ENCODE results near the gene TTC9C.
"Not testable (repeated sequence)": the region's sequence is repeated elsewhere in the genome, so short reads cannot be mapped to it uniquely, and the experiment has no call there.

The TTC9C gene, protein sequence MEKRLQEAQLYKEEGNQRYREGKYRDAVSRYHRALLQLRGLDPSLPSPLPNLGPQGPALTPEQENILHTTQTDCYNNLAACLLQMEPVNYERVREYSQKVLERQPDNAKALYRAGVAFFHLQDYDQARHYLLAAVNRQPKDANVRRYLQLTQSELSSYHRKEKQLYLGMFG

DNA sequence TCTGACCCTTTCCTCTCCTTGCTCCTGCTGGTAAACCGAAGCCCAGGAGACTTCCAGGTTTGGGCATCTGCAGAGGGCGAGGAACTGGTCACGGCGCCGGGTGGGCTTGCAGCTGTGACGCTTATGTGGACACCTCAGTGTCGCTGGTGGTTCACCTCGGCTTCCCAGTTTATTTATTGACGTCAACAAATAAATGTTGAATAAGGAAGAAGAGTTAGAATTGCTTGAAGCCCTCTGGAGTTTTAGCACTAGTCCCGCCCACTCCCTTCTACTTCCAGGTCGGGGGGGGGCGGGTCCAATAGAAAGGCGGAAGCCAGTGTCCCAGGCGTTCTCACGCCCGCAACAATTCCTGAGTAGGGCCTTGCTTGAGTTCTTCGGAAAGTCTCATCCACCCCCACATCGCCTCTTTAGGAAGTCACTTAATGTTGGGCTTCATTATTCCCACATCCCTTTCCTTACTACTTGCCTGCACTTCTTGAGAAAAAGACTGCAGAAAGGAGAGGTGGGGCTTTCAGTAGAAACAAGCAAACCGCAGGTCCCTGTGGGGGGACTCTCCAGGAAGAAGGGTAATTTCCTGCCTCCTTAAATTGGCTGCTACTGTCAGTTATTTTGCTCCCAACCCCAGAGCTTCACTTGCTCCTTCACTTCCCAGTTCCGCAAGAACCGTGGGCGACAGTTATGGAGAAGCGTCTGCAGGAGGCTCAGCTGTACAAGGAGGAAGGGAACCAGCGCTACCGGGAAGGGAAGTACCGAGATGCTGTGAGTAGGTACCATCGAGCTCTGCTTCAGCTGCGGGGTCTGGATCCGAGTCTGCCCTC, at the start of gene TTC9C:
TTC9C (plus strand) TSS at position 316 of the 818 bp plus-strand sequence; CDS start at position 679, 363 bp downstream.
- DNase-seq = peak; percentile 78

DNA sequence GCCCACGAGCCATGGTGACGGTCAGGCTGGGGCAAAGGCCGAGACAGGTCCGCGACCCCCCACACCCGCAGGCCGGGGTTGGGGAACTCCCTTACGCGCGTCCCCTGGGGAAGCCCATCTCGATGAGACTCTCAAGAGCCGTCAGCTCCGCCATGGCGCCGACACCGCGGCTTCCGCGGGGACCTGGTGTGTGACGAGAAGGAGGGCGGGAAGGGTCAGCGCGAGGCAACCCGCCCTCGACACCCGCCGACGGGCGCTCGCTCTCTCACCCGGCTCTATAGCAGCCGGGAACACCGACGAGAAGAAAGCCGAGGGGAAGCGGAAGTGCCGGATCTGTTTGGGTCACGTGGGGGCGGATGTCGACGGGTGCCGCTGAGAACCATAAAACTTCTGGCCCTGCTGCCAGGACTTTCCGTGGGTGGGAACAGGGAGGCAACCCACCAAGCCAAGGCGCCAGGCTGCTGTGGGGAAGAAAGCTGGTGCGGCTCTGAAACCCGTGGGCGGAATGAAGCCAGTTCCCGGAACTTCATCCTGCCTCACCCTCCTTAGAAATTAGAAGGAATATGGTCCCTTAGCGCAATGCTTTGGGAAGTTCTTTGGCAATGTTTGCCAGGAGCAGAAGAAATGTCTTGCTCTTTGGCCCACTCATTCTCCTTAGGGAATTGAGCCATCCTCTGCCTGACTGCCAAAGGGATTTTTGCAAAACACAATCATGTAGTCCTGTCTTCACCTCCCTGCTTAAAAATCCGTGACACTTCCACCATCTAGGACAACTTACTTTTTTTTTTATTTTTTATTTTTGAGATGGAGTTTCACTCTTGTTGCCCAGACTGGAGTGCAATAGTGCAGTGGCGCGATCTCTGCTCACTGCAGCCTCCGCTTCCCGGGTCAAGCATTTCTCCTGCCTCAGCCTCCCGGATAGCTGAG, 49.3 kb upstream of the TTC9C start, which contains the start of gene UBXN1:
UBXN1 (minus strand) TSS at position 304 of the 927 bp plus-strand sequence; CDS start at position 154, 150 bp downstream.
- DNase-seq = peak; percentile 75

DNA sequence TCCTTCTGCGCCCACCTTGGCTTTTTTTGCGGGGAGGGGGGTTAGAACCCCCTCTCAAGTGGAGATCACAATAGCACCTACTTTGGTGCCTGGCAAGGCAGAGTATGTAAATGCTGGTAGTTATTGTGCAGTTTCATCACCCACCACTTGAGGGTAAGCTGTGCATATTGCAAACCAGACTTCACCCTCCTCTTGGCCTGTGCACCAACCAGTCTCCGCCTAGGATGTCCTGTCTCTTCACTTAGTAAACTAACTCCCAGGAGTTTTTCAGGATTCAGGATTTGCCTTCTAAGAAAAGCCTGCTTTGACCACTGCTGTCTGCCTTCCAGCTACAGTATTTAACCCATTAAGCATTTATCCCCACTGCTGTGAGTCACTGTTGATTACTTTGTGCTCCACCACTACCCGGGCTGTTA, 47.5 kb upstream of the TTC9C start:
- DNase-seq = peak; percentile 26

DNA sequence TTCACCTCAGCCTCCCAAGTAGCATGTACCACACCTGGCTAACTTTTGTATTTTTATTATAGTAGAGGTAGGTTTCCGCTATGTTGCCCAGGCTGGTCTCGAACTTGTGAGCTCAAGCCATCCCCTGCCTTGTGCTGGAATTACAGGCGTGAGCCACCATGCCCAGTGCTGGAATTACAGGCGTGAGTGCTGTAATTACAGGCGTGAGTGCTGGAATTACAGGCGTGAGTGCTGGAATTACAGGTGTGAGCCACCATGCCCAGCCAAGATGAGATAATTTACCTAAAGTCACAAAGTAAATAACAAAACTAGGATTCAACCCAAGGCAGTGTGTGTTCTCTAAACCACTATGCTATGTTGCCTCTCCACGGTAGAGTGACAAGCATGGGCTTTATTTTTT, 45.8 kb upstream of the TTC9C start:
- no peak for DNase-seq

DNA sequence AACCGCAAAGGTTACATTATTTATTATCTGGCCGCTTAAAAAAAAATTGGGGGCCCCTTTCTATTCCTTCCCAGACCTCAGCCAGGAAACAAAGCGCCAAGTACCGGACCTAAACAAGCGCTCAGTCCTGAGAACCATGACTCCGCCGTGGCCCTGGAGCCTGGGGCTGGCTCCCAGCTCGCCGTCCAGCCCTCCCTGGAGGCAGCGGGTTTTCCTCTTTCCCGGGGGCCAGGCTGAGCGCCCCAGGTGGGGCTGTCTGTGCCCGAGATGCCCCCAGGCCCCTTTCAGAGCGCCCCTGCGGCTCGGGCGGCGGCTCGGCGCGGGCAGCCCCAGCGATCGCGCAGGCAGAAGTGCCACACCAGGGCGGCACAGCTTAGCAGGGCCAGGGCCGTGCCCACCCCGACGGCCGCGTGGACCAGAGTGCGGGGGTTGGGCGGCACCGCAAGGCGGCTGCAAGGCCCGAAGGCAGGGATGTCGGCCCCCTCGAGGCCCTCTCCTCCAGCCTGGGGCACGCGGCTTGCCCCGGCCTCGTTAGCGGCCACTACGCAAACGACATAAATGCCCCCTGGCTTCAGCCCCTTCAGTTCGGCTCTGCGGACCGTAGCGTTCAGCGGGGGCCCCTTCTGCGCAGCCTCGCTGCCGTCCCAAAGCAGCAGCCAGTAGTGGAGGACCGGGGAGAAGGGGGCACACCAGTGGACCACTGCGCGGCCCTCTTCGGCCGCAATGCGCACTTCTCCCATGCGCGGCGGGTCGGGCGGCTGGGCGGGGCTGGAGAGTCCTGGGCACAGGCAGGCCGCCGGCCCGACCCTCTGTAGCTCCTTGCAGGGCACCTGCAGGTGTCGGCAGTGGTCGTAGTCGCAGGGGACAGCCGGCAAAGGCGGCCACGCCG, 40.5 kb upstream of the TTC9C start:
- no peak for DNase-seq

DNA sequence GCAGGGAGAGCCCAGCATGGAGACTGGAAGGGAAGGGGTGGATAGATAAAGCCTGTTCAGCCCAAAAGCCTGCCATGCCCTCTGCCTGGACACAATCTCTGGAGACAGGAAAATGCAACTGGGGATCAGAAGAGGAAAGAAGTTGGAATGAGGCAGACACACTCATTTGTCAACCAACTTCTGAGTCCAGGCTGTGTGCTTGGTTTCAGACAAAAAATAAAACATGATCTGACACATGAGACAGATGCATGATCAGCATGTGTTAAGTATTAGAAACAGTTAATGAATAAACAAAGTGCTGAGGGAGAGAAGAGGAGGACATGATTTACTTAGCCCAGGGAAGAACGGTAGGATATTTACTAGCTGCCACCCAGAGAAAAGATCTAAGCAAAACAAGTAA, 39.8 kb upstream of the TTC9C start:
- DNase-seq = no peak

DNA sequence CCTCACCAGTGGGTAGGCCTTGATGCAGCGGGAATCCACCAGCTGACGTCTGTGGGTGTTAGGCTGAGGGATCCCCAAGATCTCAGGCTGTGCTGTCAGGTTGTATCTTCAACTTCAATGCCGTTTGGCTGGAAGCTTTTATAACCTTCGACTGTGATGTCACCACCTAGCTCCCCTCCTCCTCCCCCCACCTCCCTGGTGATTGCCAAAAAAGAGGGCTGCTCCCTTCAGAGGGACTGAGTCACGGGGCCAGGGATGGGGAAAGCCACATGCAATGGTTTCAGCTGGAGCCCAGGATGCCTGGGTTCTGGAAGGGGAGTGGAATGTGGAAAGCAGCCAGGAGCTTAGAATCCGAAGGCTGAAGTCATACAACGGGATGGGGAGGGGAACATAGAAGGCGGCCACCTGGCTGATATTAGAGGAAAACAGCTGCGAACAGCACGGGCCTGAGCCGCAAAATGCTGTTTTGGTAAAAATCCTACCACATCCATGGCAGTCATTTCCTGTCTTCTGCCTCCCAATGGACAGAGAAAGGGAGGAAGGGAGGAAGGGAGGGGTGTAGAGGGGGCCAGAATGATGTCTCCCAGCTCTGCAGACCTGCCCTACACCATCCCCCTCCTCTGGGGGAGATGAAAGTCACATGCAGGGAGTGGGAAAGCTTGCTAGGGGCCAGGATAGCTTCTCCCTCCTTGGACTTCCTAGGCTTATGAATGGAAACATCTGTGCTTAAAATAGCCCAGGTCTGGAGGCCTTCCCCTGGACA, 38.7 kb upstream of the TTC9C start, which contains the start of gene LRRN4CL:
LRRN4CL (minus strand) TSS at position 110 of the 763 bp plus-strand sequence. CDS start 1,022 bp downstream, outside the sequence.
- DNase-seq = no peak

DNA sequence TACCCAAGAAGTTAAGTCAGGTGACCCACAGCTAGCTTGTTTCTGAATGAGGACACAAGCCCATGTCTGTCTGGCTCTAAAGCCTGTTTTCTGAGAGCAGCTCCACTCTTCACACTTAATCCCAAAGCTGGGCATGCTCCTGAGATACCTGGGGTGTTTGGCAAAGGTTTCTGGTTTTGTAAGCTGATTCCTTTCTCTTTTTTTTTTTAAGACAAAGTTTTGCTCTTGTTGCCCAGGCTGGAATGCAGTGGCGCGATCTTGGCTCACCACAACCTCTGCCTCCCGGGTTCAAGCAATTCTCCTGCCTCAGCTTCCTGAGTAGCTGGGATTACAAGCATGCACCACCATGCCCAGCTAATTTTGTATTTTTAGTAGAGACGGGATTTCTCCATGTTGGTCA, 34.7 kb upstream of the TTC9C start:
- not testable (repeated sequence) for DNase-seq

DNA sequence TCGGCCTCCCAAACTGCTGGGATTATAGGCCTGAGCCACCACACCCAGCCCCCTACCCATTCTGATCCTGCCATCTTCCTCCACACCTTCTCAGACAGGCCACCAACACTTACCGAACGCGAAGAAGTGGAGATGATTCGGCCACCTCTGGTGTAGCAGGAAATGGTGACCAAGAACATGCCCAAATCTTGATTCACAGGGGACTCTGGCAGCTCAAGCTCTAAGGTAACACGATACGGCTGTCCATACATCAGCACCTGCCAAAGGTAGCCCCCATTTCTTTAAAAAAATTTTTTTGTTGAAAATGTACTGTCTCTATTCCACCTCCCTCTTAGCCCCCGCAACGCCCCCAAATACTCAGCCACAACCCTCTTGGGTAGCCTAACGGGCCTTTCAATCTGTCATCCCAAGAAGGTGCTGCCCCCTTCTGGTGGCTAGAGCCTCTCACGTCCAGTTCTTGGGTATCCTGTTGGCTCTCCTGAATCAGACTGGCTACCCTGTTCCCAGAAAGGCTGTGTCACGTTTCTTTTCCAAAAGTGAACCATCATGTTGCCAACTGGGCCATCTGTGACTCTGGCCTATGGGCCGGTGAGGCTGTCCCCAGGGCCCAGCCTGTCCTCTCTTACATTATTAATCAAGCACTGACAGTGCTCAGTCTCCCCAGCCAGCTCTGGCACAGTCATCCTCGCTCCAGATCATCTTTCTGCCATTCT, 33.7 kb upstream of the TTC9C start:
- peak; percentile 78 for DNase-seq

DNA sequence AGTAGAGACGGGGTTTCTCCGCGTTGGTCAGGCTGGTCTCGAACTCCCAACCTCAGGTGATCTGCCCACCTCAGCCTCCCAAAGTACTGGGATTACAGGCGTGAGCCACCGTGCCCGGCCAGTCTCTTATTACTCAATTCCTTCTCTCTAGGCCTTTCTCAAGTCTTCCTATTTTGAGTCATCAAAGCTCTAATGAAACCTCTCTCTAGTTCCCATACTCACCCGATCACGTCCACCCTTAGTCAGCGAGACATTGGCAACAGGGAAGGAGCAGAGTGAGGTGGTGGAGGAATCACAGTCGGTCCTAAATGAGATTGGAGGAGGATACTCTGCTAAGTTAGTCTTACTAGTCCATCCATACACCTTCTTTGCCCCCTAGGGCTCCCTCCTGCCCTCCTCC, 26.0 kb upstream of the TTC9C start:
- no peak for DNase-seq

DNA sequence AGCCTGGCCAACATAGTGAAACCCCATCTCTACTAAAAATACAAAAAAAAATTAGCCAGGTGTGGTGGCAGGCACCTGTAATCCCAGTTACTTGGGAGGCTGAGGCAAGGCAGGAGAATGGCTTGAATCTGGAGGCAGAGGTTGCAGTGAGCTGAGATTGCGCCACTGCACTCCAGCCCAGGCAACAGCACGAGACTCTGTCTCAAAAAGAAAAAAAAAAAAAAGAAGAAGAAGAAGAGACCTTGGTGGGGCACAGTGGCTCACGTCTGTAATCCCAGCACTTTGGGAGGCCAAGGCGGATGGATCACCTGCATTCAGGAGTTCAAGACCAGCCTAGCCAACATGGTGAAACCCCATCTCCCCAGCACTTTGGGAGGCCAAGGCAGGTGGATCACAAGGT, 24.4 kb upstream of the TTC9C start:
- DNase-seq = not testable (repeated sequence)

DNA sequence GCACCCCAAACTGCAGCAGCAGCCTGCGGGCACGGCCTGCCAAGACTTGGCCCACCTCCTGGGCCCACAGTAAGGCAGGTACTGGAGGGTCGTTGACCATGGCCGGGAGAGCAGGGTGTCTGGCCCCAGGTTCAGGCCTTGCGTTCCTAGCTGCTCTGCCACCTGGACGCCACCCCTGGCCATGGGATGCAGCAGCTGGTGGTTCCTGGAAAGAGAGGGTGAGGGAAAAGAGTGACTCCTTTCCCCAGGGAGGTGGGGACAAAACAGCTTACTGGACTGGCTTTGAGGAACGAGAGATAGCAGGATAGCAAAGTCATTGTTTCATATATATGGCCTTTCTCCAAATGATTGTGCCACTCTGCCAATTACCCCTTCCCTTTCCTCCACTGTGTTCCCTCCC, 22.9 kb upstream of the TTC9C start:
- DNase-seq = no peak

DNA sequence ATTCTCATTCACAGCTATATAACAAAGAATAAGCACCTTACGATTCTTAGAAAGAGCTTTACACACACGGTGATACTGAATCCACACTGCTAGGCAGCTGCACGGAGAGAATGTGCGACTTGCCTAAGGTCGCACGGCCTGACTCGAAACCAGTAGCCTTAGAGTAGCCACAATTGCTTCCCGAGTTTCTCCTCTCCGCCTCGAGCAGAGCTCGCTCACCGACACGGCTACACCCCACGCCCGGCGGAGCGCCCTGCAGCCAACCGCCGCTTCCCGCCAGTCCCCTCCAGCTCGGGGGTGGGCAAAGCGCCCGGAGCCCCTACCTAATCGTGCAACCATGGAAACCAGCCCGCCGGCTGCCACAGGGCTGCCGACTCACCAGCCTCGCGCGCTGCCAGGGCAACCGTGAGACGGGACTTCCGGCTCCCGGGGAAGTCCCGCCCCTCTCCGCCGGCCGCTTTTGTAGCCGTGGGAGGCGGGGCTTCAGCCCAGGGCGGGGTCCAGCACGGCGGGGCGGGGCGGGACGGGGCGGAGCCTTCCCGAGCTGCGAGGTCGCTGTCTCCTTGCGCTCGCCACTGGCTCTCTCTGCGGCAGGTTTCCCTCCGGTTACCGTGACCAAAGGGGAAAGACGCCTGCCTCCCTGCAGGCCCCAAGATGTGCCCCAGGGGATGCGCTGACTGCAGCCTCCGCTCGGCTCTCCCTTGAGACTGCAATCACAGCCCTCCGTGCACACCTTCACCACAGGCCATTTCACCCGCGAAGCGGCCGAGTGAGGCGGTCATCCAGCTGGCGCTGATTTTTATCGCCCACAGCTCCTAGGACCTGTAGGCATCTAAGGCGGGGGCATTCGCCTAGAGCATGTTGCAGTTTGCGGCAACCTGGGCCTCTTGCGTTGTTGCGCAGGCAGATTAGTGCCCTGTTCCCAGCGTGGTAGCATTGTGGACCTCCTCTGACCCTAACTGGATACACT, 22.1 kb upstream of the TTC9C start:
- peak; percentile 95 for DNase-seq

DNA sequence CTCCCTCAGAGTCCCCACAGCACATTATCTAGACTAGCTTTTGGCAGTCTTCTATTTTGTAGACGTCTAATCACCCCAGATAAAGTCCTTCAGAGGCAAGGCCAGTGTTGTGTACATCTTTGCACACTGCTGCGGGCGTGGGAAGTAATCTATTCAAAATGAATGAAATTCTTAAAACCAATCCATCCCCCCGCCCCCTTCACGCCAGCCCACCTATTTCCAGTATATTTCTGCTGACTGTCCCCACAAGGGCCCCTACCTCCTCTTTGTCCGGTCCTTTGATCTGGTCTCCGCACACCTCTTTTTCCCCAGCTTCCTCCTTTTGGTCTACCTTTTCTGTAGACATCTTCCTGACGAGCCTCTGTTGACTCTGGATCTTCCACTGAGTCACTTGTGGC, 21.4 kb upstream of the TTC9C start:
- DNase-seq = no peak

DNA sequence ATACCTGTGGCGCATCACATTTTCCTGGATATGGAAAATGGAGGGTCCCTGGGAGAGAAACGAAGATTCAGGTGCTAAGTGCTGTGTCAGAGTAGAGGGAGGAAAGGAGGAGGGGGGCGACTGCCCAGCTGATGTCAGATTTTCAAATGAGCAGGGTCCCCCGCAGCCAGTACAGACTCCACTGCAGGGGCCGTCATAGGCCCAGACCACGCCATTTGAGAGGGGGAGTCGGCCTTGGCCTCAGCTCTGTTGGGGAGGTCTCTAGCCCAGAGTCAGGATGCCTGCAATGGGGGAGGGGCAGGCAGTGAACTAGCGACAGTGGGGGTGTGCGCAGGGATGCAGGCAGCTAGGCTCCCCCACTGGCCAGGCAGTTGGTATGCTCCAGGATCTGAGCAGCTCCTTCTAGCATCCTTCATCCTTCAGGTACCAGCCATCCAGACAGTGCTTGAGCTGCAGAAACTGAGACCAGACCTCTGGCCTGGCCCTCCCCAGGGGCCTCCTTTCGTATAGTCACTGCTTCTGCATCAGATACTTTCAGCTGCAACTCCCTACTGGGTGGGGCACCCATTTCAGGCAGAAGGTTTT, 20.9 kb upstream of the TTC9C start, which contains the start of the genes BSCL2 and GNG3:
BSCL2 (minus strand) TSS at position 148 of the 585 bp plus-strand sequence. CDS start 229 bp downstream, outside the sequence.
GNG3 (plus strand) TSS at position 400 of the 585 bp plus-strand sequence. CDS start 620 bp downstream, outside the sequence.
- no peak for DNase-seq

DNA sequence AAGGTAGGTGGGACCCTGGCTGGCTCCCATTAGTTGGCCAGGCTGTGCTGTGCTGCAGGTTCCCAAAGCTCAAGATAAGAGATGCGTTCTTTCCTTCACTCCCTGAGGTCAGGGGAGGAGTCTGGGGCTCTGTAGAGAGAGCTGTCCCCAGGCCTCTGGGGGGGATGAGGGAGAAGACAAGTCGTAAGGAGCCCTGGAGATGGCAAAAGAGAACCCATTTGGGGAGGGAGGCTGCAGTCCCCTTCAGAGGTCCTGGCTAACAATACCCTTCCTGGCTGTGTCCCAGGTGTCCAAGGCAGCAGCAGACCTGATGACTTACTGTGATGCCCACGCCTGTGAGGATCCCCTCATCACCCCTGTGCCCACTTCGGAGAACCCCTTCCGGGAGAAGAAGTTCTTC, 19.9 kb upstream of the TTC9C start:
- DNase-seq = no peak

DNA sequence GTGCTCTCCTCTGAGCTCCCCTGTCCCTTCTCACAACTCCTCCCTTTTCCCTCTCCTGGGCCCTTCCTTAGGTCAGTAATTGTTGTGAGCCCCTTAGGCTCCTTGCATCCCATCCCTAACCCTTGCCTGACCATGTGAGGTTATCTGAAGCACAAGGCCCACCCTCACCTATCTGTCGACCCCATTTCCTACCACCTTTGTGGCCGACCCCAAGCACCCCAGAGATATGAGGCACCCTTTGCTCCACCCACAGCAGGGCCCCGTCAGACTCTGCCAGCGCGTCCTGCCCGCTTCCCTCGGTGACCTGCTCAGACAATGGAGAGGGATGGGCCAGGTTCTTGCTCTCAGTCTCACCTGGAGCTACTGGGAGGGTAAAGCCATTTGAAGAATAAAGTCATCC, 19.5 kb upstream of the TTC9C start:
- peak; percentile 44 for DNase-seq

DNA sequence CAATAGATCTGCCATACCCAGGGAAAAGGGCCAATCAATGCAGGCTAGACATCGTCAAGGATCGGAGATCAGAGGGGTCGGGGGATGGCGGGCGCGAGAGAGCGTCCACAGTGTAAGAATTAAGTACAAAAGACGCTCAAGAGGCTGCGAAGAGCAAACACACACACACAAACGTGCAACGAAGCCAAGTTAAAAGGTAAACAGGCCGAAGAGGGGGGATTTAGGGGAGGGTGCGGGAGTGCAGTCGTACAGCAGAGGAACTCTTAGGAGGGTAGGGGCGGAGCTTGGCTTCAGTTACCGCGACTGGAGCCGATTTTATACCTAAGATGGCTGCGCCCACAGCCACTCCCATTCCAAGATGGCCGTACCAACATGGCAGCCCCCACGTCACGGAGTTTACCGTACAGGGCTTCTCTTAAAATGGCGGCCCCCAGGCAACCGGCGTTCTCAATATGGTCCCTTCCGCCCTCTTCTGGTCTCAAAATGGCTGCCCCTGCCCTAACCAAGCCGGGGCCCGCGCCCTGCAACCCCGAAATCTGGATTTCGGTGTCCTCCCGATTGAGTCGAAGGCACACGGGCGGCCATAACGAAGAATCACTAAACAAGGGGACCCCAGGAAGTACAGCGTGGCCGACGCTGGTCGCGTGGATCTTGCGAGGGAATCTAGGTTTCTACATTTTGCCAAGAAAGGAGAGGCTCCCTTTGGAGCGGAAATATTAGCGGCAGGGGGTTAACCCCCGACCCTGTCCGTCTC, 18.9 kb upstream of the TTC9C start:
- peak; percentile 96 for DNase-seq

Measured in activated CD4-positive, alpha-beta T cell treated with anti-CD3 and anti-CD28 coated beads, Interleukin-2, amount 50 U/mL, for 1 hour (primary cell).